HG03354 (cell line): ENCODE data around the gene TNFRSF8.
"Not testable (repeated sequence)": the region's sequence is repeated elsewhere in the genome, so short reads cannot be mapped to it uniquely, and the experiment has no call there.

Experiments
- ATAC-seq: cut with Tn5 transposase; IDR thresholded peaks from one replicate; pipeline ENCODE4 v1.9.1; 2021; ENCODE audit warnings: mild to moderate bottlenecking; ENCODE audit not compliant: unreplicated experiment, poor library complexity, severe bottlenecking

TNFRSF8 gene

GRCh38 chr1:12080773-12081556, 17.9 kb downstream of the TNFRSF8 start:
- ATAC-seq, result no peak

- ATAC-seq, result no peak
Observed at GRCh38 chr1:12081648-12082396, 18.7 kb downstream of the TNFRSF8 start.

DNA sequence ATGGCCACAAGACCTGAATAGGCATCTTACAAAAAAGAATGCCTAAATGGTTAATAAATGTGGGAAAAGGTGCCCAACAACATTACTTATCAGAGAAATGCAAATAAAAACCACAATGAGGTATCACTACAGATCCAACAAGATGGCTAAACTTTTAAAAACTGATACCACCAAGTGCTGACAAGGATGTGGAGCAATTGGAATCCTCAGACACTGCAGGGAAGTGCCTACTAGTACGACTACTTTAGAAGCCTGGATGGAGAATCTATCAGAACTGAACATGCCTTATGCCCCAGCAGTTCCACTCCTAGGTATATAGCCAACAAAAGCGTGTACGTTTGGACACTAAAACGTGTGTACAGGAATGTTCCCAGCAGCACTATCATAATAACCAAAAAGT, 19.9 kb downstream of the TNFRSF8 start:
- no peak for ATAC-seq

DNA sequence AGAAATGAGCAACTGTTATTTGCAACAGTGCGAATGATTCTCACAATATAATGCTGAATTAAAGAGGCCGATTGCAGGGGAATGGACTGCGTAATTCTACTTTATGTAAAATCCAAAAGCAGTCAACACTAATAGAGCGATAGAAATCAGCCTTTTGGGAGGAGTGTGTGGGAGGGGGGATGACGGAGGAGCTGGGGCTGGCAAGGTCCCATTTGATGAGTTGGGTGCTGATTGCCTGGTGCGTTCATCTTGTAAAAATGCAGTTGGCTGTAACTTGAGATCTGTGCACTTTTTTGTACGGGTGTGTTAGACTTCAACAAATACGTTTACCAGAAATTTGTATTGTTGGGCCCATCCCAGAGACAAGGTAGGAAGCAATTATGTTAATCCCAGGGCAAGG, 20.7 kb downstream of the TNFRSF8 start:
- ATAC-seq, result no peak

DNA sequence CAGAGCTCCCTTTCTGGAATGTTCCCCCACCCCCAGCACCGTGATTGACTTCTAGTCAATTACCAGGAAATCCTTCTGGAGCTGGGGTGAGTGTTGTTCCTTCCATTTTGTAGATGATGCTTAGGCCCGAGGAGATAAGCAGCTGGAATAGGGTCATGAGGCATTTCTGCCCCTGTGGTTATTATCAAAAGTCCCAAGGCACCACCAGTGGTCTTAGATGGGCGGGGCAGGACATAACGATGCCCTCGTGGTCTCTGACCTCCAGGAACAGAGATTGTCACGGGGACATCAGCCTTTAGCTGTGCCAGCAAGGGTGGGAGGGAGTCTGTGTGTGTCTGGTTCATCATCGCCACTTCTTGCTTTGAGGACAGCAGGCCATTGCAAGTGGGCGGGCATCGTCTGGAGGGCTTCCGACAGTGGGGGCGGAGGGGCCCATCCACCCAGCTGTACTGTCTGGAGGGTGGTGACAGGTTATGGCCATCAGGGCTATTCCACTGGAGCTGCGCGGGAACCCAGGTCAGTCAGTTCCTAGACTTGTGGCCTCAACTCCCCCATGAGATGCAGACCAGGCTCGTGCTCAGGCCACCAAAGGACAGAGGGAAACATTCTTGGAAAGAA, 22.6 kb downstream of the TNFRSF8 start:
- no peak for ATAC-seq

GRCh38 chr1:12087797-12088314, 24.8 kb downstream of the TNFRSF8 start:
- ATAC-seq, result peak; percentile 60

GRCh38 chr1:12088607-12089006, 25.5 kb downstream of the TNFRSF8 start:
- peak; percentile 35 for ATAC-seq

GRCh38 chr1:12090326-12090725, 27.2 kb downstream of the TNFRSF8 start:
- no peak for ATAC-seq

DNA sequence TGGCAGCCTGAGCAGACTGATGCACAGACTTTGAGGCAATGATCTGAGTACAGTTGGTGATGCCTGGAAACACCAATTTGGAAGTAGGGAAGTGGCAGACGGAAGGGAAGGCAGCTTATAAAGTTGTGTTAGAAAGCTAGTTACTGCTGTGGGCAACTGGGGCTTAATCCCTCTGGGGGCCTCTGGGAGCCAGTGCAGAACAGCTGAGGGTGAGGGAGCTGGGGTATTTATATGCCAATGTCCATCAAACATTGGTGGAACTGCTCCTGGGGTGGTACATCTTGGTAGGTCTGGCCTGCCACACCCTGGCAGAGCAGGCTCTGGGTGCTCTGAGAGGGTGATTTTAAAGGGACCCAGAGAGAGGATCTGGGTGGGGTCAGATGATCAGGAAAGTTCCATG, 28.1 kb downstream of the TNFRSF8 start:
- ATAC-seq, result no peak

DNA sequence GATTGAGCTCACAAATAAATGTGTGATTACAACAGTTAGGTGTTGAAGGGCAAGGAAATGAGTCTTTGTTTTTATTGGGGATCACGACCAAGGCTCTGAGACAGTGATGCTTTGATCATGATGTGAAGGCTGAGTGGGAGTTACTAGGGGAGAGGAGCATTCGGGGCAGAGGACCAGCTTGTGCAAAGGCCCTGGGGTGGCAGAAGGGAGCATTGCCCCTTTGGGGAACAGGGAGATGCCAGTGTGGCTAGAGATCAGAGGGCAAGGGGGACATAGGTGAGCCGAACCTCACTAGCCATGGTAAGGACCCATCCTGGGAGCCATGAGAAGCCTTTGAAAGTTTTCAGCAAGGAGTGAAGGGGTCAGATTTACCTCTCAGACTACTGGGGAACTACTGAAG, 31.1 kb downstream of the TNFRSF8 start:
- no peak for ATAC-seq

GRCh38 chr1:12095452-12096263, 32.6 kb downstream of the TNFRSF8 start:
- ATAC-seq, result no peak

- no peak for ATAC-seq
Observed at GRCh38 chr1:12096615-12097014, 33.5 kb downstream of the TNFRSF8 start.

- no peak for ATAC-seq
Observed at GRCh38 chr1:12097321-12097720, 34.2 kb downstream of the TNFRSF8 start.

GRCh38 chr1:12098786-12099185, 35.7 kb downstream of the TNFRSF8 start:
- ATAC-seq, result no peak

GRCh38 chr1:12099610-12100009, 36.5 kb downstream of the TNFRSF8 start:
- ATAC-seq, result no peak

DNA sequence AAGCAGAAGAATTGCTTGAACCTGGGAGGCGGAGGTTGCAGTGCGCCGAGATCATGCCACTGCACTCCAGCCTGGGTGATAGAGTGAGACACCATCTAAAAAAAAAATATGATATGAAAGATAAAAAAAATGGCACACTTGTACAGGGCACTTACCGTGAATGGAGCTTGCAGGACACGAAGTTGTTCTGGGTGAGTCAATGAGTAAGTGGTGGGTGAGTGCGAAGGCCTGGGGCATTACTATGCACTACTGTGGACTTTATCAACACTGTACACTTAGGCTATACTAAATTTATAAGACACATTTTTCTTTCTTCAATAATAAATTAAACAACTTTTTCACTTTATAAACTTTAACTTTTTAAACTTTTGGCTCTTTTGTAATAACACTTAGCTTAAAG, 37.0 kb downstream of the TNFRSF8 start:
- ATAC-seq, result no peak

GRCh38 chr1:12101120-12101519, 38.0 kb downstream of the TNFRSF8 start:
- ATAC-seq, result not testable (repeated sequence)

GRCh38 chr1:12102066-12102465, 39.0 kb downstream of the TNFRSF8 start:
- ATAC-seq, result no peak

GRCh38 chr1:12104417-12104816, 41.3 kb downstream of the TNFRSF8 start:
- ATAC-seq, result no peak

GRCh38 chr1:12106153-12106552, 43.0 kb downstream of the TNFRSF8 start:
- ATAC-seq, result no peak
